ENCODE data around the gene MRPL55. TPM values are rescaled to one million over a fixed set of nuclear protein-coding genes. Genes with fewer than 3 reads are reported as not detected.

Gene MRPL55
- total and polyA plus RNA-seq, 2 experiments from 2014 or later: 57.5 to 95.1 TPM

- no peaks in the 10 kb centered on the region for H3K9me3 ChIP-seq (ENCODE audit: low read depth)
- in situ Hi-C loops (cut with MboI): no loop called here
- WGBS, 2 experiments (ENCODE audit: low coverage in 1 of 2, low lambda C conversion rate in 2 of 2, missing lambda C conversion rate in 2 of 2): 53 to 54% methylated on average over 15 of the region's 15 CpGs
Measured at GRCh38 chr1:228064741-228065542, 44.2 kb downstream of the MRPL55 start.

GRCh38 chr1:228064296-228064695, 44.8 kb downstream of the MRPL55 start:
- no peak overlapping the region for H2AFZ ChIP-seq
- H3K9me2 ChIP-seq (ENCODE audit: insufficient read depth): no peaks in the 10 kb centered on the region
- H4K20me1 ChIP-seq (ENCODE audit: insufficient read depth): no peaks in the 10 kb centered on the region
- H3K9ac ChIP-seq: no peak overlapping the region
- H3K9me3 ChIP-seq (ENCODE audit: low read depth): no peaks in the 10 kb centered on the region
- H3F3A ChIP-seq (ENCODE audit: insufficient read depth): no peaks in the 10 kb centered on the region
- H3K4me3 ChIP-seq: no peak overlapping the region
- WGBS, 2 experiments (ENCODE audit: low coverage in 1 of 2, low lambda C conversion rate in 2 of 2, missing lambda C conversion rate in 2 of 2): 29 to 44% methylated on average over 5 to 8 of the region's 8 CpGs
- no peaks in the 10 kb centered on the region for H3K79me2 ChIP-seq (ENCODE audit: insufficient read depth)
- in situ Hi-C loops (cut with MboI): no loop called here
- no peak overlapping the region for H3K4me2 ChIP-seq (ENCODE audit: unreplicated experiment)
- H3K4me1 ChIP-seq (ENCODE audit: insufficient read depth): no peaks in the 10 kb centered on the region
- H3K27ac ChIP-seq: no peak overlapping the region
- peaks cover 24% of the 10 kb centered on the region for H3K27me3 ChIP-seq (replicated peaks; ENCODE audit: insufficient read depth)
- TF ChIP-seq EZH2phosphoT487 (IDR thresholded peaks at IDR 0.05; ENCODE audit: insufficient read depth, low read depth): no peak
- no peak for TF ChIP-seq EZH2 (IDR thresholded peaks at IDR 0.05; ENCODE audit: insufficient read depth, poor library complexity, severe bottlenecking)
- DNase-seq: no peak
- H3K36me3 ChIP-seq (ENCODE audit: low read depth): no peaks in the 10 kb centered on the region

More at GRCh38 chr1:228064741-228065542, 44.2 kb downstream of the MRPL55 start:
- Histone ChIP-seq H3K9me2 (ENCODE audit: insufficient read depth) (no peaks in the 10 kb centered on the region), H3K9ac (no peak overlapping the region), H3K4me2 (ENCODE audit: unreplicated experiment) (no peak overlapping the region), H3K36me3 (ENCODE audit: low read depth) (no peaks in the 10 kb centered on the region), H3F3A (ENCODE audit: insufficient read depth) (no peaks in the 10 kb centered on the region), H3K4me3 (no peak overlapping the region), H3K27ac (no peak overlapping the region), H2AFZ (no peak overlapping the region), H4K20me1 (ENCODE audit: insufficient read depth) (no peaks in the 10 kb centered on the region), H3K4me1 (ENCODE audit: insufficient read depth) (no peaks in the 10 kb centered on the region), H3K27me3 (replicated peaks; ENCODE audit: insufficient read depth) (peaks cover 18% of the 10 kb centered on the region), H3K79me2 (ENCODE audit: insufficient read depth) (no peaks in the 10 kb centered on the region)
- no peak for DNase-seq
- TF ChIP-seq EZH2 (IDR thresholded peaks at IDR 0.05; ENCODE audit: insufficient read depth, poor library complexity, severe bottlenecking): no peak

GRCh38 chr1:228063251-228064191, 45.6 kb downstream of the MRPL55 start:
- in situ Hi-C loops (cut with MboI): no loop called here
- Histone ChIP-seq H2AFZ (no peak overlapping the region), H3K4me3 (no peak overlapping the region), H3K4me1 (ENCODE audit: insufficient read depth) (no peaks in the 10 kb centered on the region), H3K27me3 (replicated peaks; ENCODE audit: insufficient read depth) (peaks cover 31% of the 10 kb centered on the region), H3K4me2 (ENCODE audit: unreplicated experiment) (no peak overlapping the region), H3F3A (ENCODE audit: insufficient read depth) (no peaks in the 10 kb centered on the region), H3K9me3 (ENCODE audit: low read depth) (no peaks in the 10 kb centered on the region), H3K36me3 (ENCODE audit: low read depth) (no peaks in the 10 kb centered on the region), H3K9ac (no peak overlapping the region), H3K79me2 (ENCODE audit: insufficient read depth) (no peaks in the 10 kb centered on the region), H3K27ac (no peak overlapping the region), H3K9me2 (ENCODE audit: insufficient read depth) (no peaks in the 10 kb centered on the region), H4K20me1 (ENCODE audit: insufficient read depth) (no peaks in the 10 kb centered on the region)
- 64 to 67% methylated on average over 15 of the region's 15 CpGs for WGBS, 2 experiments (ENCODE audit: low coverage in 1 of 2, low lambda C conversion rate in 2 of 2, missing lambda C conversion rate in 2 of 2)
- no peak for TF ChIP-seq EZH2 (IDR thresholded peaks at IDR 0.05; ENCODE audit: insufficient read depth, poor library complexity, severe bottlenecking)
- TF ChIP-seq EZH2phosphoT487 (IDR thresholded peaks at IDR 0.05; ENCODE audit: insufficient read depth, low read depth): no peak
- DNase-seq: no peak

- H3K27me3 ChIP-seq (replicated peaks; ENCODE audit: insufficient read depth): peaks cover 38% of the 10 kb centered on the region
- no peaks in the 10 kb centered on the region for H3K9me2 ChIP-seq (ENCODE audit: insufficient read depth)
- no peak overlapping the region for H2AFZ ChIP-seq
- H3K79me2 ChIP-seq (ENCODE audit: insufficient read depth): no peaks in the 10 kb centered on the region
- H3F3A ChIP-seq (ENCODE audit: insufficient read depth): no peaks in the 10 kb centered on the region
- H3K4me2 ChIP-seq (ENCODE audit: unreplicated experiment): no peak overlapping the region
- no peak overlapping the region for H3K27ac ChIP-seq
- no peak overlapping the region for H3K4me3 ChIP-seq
- no peak overlapping the region for H3K9ac ChIP-seq
- no peaks in the 10 kb centered on the region for H3K4me1 ChIP-seq (ENCODE audit: insufficient read depth)
- 30 to 53% methylated on average over 3 to 4 of the region's 4 CpGs for WGBS, 2 experiments (ENCODE audit: low coverage in 1 of 2, low lambda C conversion rate in 2 of 2, missing lambda C conversion rate in 2 of 2)
- H3K36me3 ChIP-seq (ENCODE audit: low read depth): no peaks in the 10 kb centered on the region
- no peaks in the 10 kb centered on the region for H4K20me1 ChIP-seq (ENCODE audit: insufficient read depth)
- TF ChIP-seq EZH2phosphoT487 (IDR thresholded peaks at IDR 0.05; ENCODE audit: insufficient read depth, low read depth): no peak
- TF ChIP-seq EZH2 (IDR thresholded peaks at IDR 0.05; ENCODE audit: insufficient read depth, poor library complexity, severe bottlenecking): no peak
- in situ Hi-C loops (cut with MboI): no loop called here
- H3K9me3 ChIP-seq (ENCODE audit: low read depth): no peaks in the 10 kb centered on the region
- no peak for DNase-seq
Measured at GRCh38 chr1:228062812-228063211, 46.3 kb downstream of the MRPL55 start.
